NCI-H146 treated with DMSO at 0.1 percent for 48 hours (cell line): Measurements from ENCODE around the gene NNAT.
A peak's percentile ranks its signal among the peaks of the same experiment; 100 is the strongest.
"Not testable (repeated sequence)": the region's sequence is repeated elsewhere in the genome, so short reads cannot be mapped to it uniquely, and the experiment has no call there.

ENCODE experiments used
- DNase-seq: peaks from one replicate; lab custom pipeline; 2025; ENCODE audit not compliant: unreplicated experiment; lab: John Stamatoyannopoulos, UW

The NNAT gene

DNA sequence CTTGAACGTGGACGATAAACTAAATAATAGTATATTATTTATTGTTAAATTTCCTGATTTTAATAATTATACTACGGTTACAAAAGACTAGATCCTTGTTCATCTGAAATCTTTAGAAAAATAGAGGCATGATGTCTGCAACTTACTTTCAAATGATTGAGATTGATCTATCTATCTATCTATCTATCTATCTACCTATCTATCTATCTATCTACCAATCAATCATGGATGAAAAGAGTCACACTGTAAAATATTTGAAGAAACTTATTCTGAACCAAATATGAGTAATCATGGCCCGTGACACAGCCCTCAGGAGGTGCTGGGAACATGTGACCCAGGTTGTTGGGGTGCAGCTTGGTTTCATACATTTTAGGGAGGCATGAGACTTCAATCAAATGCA, 18.4 kb downstream of the NNAT start:
- no peak for DNase-seq

DNA sequence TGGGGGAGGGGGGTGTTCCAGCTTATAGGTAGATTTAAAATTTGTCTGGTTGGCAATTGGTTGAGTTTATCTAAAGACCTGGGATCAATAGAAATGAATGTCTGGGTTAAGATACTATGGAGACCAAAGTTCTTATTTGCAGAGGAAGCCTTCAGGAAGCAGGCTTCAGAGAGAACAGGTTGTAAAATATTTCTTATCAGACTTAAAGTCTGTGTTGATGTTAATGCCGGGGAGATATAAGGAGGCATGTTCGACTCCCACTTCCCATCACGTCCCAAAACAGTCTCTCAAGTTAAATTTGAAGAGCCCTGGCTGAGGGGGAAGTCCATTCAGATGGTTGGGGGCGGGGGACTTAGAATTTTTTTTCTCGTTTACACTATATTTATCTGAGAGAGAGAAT, 19.0 kb downstream of the NNAT start:
- DNase-seq = no peak

DNA sequence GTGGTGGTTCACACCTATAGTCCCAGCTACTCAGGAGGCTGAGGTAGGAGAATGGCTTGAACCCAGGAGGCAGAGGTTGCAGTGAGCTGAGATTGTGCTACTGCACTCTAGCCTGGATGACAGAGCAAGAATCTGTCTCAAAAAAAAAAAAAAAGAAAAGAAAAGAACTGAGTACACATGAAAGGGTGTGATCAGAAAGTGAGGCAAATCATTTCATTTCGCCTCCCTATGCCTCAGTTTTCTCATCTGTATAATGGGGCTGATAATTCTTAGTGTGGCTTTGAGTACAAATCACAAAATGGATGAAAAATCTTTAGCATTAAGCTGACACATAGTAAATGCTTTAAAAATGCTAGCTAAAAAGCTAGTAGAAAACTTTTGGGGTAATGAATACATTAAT, 19.8 kb downstream of the NNAT start:
- not testable (repeated sequence) for DNase-seq

DNA sequence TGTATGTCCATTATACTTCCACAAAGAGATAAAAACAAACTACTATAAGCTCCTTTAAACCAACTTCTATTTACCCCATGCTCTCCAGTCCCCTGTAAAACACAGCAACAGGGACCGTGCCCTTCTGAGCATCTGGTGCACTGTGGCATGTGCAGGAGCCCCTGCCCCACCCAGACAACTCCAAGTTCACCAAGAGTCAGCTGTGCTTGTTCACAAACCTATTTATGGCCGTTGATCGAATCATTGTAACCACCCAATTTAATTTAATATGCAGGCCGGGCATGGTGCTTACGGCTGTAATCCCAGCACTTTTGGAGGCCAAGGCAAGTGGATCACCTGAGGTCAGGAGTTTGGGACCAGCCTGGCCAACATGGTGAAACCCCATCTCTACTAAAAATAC, 20.3 kb downstream of the NNAT start:
- no peak for DNase-seq

DNA sequence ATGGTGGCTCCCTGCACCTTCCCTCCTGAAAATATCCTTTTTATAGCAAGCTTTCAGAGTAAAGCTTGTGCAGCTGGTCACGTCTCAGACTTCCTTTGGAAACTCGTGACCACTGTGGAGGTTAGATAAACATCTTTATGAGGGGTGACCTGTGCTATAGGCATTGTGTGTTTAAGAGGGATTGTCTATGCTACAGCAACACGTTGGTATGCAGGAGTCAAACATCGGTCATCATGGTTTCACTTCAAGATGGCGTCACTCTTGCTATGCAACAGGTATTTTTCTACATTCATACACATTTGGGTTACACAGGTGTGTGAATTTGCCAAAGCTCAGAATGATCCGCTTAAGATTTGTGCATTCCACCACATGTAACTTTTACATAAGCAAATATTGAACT, 21.2 kb downstream of the NNAT start:
- DNase-seq = peak; percentile 35

DNA sequence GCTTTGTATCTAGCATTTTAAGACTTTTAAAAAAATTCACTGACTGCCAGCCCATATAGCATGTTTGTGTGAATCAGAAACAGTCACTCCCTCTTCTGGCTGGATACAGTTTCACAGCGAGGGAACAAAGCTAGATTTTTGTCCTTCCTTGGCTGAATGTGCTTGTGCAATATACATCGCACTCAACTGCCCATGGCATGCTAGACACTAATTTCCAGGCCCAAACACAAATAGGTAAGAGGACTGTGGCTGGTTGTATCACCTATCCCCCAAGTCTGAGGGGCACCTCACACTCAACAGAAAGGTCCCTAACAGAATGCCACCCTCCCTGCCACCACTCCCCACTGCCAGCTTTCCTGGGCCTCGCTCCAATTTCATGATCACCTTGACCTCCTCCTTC, 22.8 kb downstream of the NNAT start:
- no peak for DNase-seq

DNA sequence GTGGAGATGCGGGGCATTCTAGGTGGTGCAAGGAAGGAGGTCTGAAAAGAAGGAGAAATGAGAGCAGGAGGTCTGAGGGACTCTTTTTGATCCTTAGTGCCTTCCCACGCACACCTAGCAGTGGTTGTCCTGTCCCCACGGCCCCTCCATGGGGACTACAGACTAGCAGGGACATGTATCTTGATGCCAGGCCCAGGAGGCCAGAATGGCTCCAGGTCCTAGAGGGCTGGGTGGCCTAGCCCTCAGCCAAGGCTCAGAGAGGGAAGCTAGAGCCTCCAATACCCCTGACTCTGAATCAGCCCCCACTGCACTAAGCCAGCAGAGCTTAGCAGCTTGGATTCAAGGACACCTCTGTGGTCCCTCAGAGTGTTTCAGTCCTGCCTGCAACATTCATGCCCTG, 23.3 kb downstream of the NNAT start:
- DNase-seq = no peak

DNA sequence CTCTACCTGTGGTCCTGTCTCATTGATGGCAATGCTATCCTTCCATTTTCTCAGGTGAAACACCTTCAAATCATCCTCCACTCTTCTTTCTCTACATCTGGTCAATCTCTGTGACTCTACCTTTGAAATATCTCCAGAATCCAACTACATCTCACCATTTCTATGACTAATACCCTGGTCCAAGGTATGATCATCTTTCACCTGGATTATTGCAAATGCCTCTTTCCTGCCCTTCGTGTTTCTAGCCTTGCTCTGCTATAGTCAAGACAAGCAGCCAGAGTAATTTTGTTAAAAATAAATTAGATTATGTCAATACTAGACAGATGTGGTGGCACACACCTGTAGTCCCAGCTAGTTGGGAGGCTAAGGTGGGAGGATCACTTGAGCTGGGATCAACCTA, 24.5 kb downstream of the NNAT start:
- no peak for DNase-seq

DNA sequence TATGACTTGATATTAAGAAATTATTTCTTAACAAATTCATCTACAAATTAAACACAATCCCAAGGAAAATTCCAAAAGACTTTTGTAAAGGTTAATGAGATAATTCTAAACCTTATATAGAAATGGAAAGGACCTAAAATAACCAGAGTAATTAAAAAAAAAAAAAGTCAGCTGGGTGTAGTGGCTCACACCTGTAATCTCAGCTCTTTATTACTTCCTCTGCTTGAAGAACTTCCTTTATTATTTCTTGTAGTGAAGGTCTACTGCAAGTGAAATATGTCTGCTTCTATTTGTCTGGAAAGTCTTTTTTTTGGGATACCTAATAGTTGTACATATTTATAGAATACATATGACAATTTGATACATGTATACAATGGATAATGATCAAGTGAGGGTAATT, 26.9 kb downstream of the NNAT start:
- DNase-seq = no peak

DNA sequence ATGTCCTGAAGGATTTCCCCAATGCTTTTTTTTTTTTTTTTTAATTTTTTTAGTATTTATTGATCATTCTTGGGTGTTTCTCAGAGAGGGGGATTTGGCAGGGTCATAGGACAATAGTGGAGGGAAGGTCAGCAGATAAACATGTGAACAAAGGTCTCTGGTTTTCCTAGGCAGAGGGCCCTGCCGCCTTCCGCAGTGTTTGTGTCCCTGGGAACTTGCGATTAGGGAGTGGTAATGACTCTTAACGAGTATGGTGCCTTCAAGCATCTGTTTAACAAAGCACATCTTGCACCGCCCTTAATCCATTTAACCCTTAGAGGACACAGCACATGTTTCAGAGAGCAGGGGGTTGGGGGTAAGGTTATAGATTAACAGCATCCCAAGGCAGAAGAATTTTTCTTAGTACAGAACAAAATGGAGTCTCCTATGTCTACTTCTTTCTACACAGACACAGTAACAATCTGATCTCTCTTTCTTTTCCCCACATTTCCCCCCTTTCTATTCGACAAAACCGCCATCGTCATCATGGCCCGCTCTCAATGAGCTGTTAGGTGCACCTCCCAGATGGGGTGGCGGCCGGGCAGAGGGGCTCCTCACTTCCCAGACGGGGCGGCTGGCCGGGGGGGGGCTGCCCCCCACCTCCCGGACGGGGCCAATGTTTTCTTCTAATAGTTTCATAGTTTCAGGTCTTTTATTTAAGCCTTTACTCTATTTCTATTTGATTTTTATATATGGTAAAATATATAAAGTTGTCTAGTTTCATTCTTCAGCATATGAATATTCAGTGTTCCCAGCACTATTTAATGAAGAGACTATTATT, 29.3 kb downstream of the NNAT start:
- DNase-seq = not testable (repeated sequence)

DNA sequence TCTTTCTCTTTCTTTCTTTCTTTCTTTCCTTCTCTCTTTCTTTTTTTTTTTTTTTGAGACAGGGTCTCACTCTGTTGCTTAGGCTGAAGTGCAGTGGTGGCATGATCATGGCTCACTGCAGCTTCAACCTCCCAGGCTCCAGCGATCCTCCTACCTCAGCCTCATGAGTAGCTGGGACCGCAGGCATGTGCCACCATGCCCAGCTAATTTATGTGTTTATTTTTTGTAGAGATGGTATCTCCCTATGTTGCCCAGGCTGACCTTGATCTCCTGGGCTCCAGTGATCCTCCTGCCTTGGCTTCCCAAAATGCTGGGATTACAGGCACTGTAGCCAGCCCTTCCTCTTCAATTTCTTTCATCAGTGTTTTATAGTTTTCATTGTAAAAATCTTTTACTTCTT, 30.6 kb downstream of the NNAT start:
- DNase-seq = not testable (repeated sequence)

DNA sequence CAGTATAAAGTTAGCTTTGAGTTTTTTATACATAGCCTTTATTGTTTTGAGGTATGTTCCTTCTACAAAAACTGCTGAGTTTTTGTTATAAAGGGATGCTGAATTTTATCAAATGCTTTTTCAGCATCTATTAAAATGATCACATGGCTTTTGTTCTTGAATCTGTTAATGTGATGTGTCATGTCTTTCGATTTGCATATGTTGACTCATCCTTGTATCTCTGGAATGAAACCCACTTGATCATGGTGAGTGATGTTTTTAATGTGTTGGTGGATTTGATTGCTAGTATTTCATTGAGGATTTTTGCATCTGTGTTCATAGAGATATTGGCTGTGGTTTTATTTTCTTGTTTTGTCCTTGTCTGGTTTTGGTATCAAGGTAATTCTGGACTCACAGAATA, 31.4 kb downstream of the NNAT start:
- DNase-seq = no peak

DNA sequence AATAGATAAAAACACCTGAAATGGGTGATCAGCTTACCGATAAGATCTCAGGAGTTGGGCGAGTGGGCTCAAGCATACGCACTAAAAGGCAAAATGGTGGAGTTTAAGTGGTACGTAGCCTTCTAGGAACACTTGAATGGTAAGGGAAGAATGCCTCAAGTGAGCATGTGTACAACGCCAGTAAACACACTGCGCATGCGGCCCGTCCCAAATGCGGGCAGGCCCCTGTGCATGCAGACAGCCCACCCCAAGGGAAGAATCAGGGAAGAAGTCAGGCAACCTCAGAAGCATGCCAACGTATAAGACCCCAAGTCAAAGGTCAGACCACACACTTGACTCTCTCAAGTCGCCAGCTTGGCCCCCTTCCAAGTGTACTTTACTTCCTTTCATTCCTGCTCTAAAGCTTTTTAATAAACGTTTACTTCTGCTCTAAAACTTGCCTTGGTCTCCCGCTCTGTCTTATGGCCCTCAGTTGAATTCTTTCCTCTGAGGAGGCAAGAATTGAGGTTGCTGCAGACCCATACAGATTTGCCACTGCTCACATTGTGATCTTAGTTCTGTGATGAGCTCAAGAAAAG, 33.8 kb downstream of the NNAT start:
- DNase-seq = not testable (repeated sequence)

DNA sequence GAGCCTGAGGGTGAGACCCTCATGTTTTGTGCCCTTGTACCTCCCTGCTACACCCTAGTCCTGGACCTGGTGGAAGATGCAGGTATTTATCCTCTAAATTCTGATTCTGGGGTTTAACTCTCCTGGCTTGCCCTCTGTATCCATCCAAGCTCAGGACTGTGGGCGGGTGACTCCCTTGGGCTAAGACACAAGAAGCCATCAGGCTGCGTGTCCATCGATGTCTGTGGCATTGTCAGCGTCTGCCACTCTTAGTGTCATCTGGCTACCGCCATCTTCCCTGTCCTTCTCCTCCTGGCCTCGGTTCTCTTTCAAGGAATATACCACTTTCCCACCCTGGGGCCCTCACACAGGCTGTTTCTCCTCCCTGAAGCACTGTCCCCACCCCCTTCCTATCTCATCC, 35.5 kb downstream of the NNAT start:
- no peak for DNase-seq

DNA sequence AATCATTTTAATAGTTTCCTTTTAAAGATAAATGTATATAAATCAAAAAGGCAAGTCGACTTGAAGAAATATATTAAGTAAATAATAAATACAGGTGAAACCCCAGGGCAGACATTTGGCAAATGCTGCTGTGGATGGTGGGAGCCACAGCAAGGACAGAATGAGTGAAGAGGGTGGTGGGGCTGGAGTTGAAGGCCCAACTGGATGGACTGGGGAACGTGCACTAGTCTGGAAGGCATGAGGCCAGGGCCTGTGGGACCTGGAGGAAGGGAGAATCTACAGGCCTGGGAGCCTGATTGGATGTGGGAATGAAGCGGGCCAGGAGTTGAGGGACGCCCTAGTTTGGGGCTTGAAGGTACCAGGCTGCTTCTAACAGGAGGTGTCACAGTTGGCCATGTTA, 37.3 kb downstream of the NNAT start:
- no peak for DNase-seq

DNA sequence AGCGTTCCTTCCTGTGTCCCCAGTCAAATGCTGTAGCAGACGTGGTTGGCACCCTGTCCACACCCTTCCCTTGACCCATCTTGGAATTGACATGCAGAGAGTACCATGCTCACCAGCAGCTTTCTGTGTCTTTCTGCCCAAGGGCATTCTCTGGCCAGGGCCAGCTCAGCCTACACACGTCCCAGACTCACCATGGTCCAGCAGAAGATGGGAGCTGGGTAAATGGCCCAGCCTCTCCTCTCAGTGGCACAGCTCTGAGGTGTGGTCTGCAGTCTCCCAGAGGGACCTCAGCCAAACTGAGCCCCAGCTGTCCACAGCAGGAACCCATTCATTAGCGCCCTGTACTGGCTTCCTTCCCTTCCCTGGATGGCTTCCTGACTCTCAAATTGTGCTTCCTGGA, 37.7 kb downstream of the NNAT start:
- no peak for DNase-seq

DNA sequence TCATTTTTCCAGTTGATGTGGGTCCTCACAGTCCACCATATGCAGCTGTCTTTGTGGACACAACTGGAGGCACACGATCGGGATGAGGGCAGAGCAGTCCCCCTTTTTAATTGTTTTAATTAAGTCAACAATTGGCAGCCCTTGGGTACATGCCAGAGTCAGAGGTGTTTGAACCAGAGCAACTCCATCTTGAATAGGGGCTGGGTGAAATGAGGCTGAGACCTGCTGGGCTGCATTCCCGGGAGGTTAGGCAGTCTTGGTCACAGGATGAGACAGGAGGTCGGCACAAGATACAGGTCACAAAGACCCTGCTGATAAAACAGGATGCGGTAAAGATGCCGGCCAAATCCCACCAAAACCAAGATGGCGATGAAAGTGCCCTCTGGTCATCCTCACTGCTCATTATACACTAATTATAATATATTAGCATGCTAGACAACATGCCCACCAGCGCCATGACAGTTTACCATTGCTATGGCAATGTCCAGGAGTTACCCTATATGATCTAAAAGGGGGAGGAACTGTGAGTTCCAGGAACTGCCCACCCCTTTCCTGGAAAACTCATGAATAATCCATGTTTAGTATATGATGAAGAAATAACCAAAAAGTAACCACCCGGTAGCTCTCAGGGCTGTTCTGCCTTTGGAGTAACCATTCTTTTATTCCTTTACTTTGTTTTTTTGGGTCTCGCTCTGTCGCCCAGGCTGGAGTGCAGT, 38.4 kb downstream of the NNAT start:
- DNase-seq = no peak

DNA sequence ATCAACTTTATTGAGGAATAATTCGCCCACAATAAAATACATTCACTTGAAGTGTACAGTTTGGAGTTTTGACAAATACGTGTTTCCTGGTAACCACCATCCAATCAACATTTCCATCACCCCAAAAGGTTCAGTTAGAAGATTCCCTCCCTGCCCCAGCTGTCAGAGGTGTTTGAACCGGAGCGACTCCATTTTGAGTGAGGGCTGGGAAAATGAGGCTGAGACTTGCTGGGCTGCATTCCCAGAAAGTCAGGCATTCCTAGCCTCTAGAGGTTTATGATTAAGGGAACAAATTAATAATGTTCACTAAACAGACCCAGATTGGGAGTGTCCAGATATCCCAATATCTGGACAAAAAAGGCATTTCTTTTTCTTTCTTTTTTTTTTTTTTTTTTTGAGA, 39.6 kb downstream of the NNAT start:
- DNase-seq = no peak

DNA sequence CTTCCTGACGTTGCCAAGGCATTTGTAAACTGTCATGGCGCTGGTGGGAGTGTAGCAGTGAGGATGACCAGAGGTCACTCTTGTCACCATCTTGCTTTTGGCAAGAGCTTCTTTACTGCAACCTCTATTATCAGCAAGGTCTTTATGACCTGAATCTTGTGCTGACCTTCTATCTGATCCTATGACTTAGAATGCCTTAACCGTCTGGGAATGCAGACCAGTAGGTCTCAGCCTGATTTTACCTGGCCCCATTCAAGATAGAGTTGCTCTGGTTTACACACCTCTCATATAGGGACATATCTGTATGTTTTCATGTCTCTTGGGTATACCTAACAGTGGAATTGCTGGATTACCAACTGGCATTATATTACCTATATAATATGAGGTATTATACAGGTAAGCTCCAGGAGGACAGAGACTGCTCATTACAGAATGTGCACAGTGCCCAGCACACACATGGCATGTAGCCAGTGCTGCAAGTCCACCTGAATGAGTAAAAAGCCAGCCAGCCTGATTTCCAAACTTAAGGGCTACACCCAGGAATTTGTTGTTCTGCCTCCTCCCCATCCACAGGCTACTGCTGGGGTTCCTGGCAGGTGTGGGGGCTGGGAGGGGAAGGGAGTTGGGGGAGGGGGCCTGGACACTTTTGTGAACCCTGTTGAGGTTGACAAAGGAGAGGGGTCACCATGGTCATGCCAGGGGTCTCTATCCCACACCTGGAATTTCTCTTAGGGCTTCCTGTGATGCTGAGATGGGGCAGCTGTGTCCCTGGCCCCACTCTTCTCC, 41.8 kb downstream of the NNAT start:
- no peak for DNase-seq

DNA sequence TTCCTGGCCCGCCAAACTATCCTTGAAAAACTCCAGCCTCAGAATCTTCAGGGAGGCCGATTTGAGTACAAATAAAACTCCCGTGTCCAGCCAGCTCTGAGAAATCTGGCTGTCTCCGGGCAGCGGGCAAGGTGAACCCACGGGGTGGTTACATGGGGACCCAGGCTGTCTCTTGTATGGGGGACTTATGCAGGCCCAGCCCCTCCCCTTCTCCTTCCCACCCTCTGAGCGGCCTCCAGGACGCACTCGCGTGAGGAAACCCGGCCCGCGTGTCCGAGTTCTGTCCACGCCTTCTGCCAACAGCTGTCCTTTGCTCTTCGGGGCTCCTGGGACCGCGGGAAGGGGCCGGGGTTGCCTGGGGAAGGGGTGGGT, 43.0 kb downstream of the NNAT start:
- no peak for DNase-seq

DNA sequence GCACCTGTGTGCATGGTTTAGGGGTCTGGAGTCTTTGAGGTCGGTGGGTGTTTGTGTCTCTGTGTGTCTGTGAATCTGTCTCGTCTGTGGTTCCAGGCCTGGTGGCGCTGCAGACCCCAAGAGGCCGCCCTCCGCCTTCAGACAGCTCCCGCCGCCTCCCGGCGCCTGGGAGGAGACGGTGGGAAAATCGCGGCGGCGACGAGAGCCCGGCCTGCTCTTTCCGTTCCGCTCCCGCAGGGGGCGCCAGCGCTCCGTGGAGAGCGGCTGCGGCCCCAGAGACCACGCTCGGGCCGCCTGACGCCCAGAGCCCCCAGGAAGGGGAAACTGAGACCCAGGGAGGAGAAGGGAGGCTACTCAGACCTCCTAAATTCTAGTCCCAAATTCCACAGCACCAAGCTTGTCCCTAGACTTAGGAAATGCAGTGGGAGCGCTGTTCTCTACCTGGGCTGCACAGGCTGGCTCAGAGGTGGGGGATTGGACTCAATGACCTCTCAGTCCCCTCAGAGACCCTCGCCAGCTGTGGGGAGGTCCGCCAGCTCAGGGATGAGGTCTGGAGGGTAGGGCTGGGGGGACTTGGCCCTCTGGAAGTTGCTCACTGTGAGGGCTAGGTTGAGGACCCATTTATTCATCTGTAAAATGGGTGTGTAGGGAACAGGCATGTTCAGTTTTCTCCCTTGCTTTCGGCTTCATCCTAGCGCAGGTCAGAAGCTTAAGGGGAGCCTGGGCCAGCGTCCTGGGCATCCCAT, 43.5 kb downstream of the NNAT start:
- peak; percentile 24 for DNase-seq
